ENCODE results near the gene TINCR. TPM values are rescaled to one million over a fixed set of nuclear protein-coding genes. Genes with fewer than 3 reads are reported as not detected.

TINCR gene
- total RNA-seq, 4 donors from 2014 or later: 13.2 to 45.3 (median 22.7) TPM; not detected in 1

- in situ Hi-C loops (cut with MboI; ENCODE audit: low pct_ligation_motif_present in 1 of 4, low pct_unique_long_range_greater_than_20kb in 1 of 4, low sequenced_read_pairs in 3 of 4) (loop anchor here in 1 of 4 donors (25.0 kb wide), 1 partner anchor 523 kb away; no protein-coding TSS in a partner anchor), intact Hi-C loops (cut with DNase I; ENCODE audit: low total_unique reads) (no loop called here)
- TF ChIP-seq POLR2A (IDR thresholded peaks at IDR 0.05) (no peak), EP300 (IDR thresholded peaks at IDR 0.05; ENCODE audit: low read depth) (no peak), CTCF (IDR thresholded peaks at IDR 0.05) (no peak), POLR2AphosphoS5 (IDR thresholded peaks at IDR 0.05) (no peak)
- Histone ChIP-seq H3K4me1 (peaks cover 3 to 11% (median 9%) of the 10 kb centered on the region in 4 donors), H3K27ac (peak overlapping the region; percentile 22 to 62 (median 36)), H3K36me3 (peaks cover 0 to 34% (median 15%) of the 10 kb centered on the region in 4 donors), H3K9me3 (no peaks in the 10 kb centered on the region), H3K4me3 (no peak overlapping the region), H3K27me3 (no peaks in the 10 kb centered on the region)
- WGBS, 2 donors (ENCODE audit: low coverage in 1 of 2): 78% methylated on average over 25 of the region's 29 CpGs; no CpG with 5 or more reads in 1 of the 2 donors
- DNase-seq: no peak
These were observed 17.9 kb upstream of the TINCR start for GRCh38 chr19:5585461-5586299.

- Histone ChIP-seq H3K4me3 (no peak overlapping the region), H3K27me3 (no peaks in the 10 kb centered on the region), H3K36me3 (no peaks in the 10 kb centered on the region), H3K9me3 (no peaks in the 10 kb centered on the region), H3K27ac (no peak overlapping the region), H3K4me1 (peaks cover 0 to 9% (median 4%) of the 10 kb centered on the region in 4 donors)
- intact Hi-C loops (cut with DNase I; ENCODE audit: low total_unique reads) (no loop called here), in situ Hi-C loops (cut with MboI; ENCODE audit: low pct_ligation_motif_present in 1 of 4, low pct_unique_long_range_greater_than_20kb in 1 of 4, low sequenced_read_pairs in 3 of 4) (loop anchor here in 1 of 4 donors (25.0 kb wide), 1 partner anchor 518 kb away; no protein-coding TSS in a partner anchor)
- no peak for DNase-seq
- WGBS, 2 donors (ENCODE audit: low coverage in 1 of 2): 61% methylated on average over 12 of the region's 12 CpGs; no CpG with 5 or more reads in 1 of the 2 donors
- no peak for TF ChIP-seq CTCF (IDR thresholded peaks at IDR 0.05)
- TF ChIP-seq POLR2AphosphoS5 (IDR thresholded peaks at IDR 0.05): no peak
- no peak for TF ChIP-seq POLR2A (IDR thresholded peaks at IDR 0.05)
These were observed 12.4 kb upstream of the TINCR start for GRCh38 chr19:5580161-5580571.

GRCh38 chr19:5579697-5580096, 11.9 kb upstream of the TINCR start:
- H3K9me3 ChIP-seq: no peaks in the 10 kb centered on the region
- no peak overlapping the region for H3K4me3 ChIP-seq
- intact Hi-C loops (cut with DNase I; ENCODE audit: low total_unique reads): loop anchor here (10.0 kb wide), 2 partner anchors 365 to 535 kb away; no protein-coding TSS in a partner anchor
- H3K27ac ChIP-seq: no peak overlapping the region
- H3K27me3 ChIP-seq: no peaks in the 10 kb centered on the region
- in situ Hi-C loops (cut with MboI; ENCODE audit: low pct_ligation_motif_present in 1 of 4, low pct_unique_long_range_greater_than_20kb in 1 of 4, low sequenced_read_pairs in 3 of 4): loop anchor here in 1 of 4 donors (25.0 kb wide), 1 partner anchor 517 kb away; no protein-coding TSS in a partner anchor
- DNase-seq: no peak
- no peaks in the 10 kb centered on the region for H3K36me3 ChIP-seq
- 86 to 94% methylated on average over 3 to 7 of the region's 7 CpGs for WGBS, 2 donors (ENCODE audit: low coverage in 1 of 2)
- peaks cover 0 to 9% (median 4%) of the 10 kb centered on the region in 4 donors for H3K4me1 ChIP-seq
- no peak for TF ChIP-seq CTCF (IDR thresholded peaks at IDR 0.05)
- TF ChIP-seq POLR2AphosphoS5 (IDR thresholded peaks at IDR 0.05): no peak
- no peak for TF ChIP-seq EP300 (IDR thresholded peaks at IDR 0.05; ENCODE audit: low read depth)

GRCh38 chr19:5579286-5579685, 11.5 kb upstream of the TINCR start:
- H3K27ac ChIP-seq: no peak overlapping the region
- WGBS, 2 donors (ENCODE audit: low coverage in 1 of 2): 92% methylated on average over 6 of the region's 6 CpGs; no CpG with 5 or more reads in 1 of the 2 donors
- intact Hi-C loops (cut with DNase I; ENCODE audit: low total_unique reads): loop anchor here (10.0 kb wide), 2 partner anchors 364 to 534 kb away; no protein-coding TSS in a partner anchor

More at GRCh38 chr19:5579286-5579685, 11.5 kb upstream of the TINCR start:
- Histone ChIP-seq H3K27me3 (no peaks in the 10 kb centered on the region), H3K4me3 (no peak overlapping the region), H3K36me3 (no peaks in the 10 kb centered on the region), H3K9me3 (no peaks in the 10 kb centered on the region), H3K4me1 (peaks cover 0 to 9% (median 4%) of the 10 kb centered on the region in 4 donors)
- in situ Hi-C loops (cut with MboI; ENCODE audit: low pct_ligation_motif_present in 1 of 4, low pct_unique_long_range_greater_than_20kb in 1 of 4, low sequenced_read_pairs in 3 of 4): loop anchor here in 1 of 4 donors (25.0 kb wide), 1 partner anchor 517 kb away; no protein-coding TSS in a partner anchor
- DNase-seq: no peak
- no peak for TF ChIP-seq EP300 (IDR thresholded peaks at IDR 0.05; ENCODE audit: low read depth)
- no peak for TF ChIP-seq POLR2A (IDR thresholded peaks at IDR 0.05)
